HK-2 (cell line): ENCODE data around the gene SIGLEC11.
"Not testable (repeated sequence)": the region's sequence is repeated elsewhere in the genome, so short reads cannot be mapped to it uniquely, and the experiment has no call there.

Experiments
- DNase-seq: peaks from one replicate; pipeline ENCODE4 v3.0.0-alpha.2; 2018; ENCODE audit not compliant: unreplicated experiment

The SIGLEC11 gene

GRCh38 chr19:49952479-49952836 lies 8.5 kb downstream of the SIGLEC11 start:
- DNase-seq: no peak

GRCh38 chr19:49951806-49952478 lies 9.0 kb downstream of the SIGLEC11 start:
- no peak for DNase-seq

DNA sequence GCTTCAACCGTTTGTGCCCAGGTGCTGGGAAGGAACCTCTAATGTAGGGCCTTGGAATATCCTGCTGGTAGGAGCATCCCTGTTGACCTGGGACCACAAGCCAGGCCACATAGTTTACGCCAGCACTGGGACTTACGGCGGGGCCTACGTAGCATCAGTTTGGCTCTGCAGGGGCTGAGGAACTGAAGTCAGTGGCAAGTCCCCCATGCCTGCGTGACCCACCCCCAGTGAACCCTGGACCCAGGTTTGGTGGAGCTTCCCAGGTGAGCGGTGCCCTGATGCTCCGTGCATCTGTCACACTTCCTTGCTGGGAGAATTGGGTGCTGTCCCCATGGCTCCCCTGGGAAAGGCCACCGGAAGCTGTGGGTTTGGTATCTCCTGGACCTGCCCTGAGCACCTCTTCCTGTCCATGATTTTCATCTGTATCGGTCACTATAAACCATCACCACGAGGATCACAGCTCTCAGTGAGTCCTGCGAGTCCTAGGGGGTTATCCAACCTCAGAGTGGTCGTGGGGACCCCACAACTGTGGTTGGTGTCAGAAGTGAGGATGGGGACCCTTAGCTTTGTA lies 9.9 kb downstream of the SIGLEC11 start:
- DNase-seq: no peak

GRCh38 chr19:49950590-49950948 lies 10.4 kb downstream of the SIGLEC11 start:
- DNase-seq: no peak

GRCh38 chr19:49949742-49950589 lies 11.0 kb downstream of the SIGLEC11 start:
- DNase-seq: no peak

GRCh38 chr19:49946415-49946814 lies 14.6 kb downstream of the SIGLEC11 start:
- no peak for DNase-seq

- DNase-seq: not testable (repeated sequence)
Observed at GRCh38 chr19:49944567-49944966, 16.4 kb downstream of the SIGLEC11 start.

- no peak for DNase-seq
Observed at GRCh38 chr19:49940482-49940791, 20.5 kb downstream of the SIGLEC11 start.

GRCh38 chr19:49939721-49940481 lies 21.1 kb downstream of the SIGLEC11 start:
- no peak for DNase-seq

DNA sequence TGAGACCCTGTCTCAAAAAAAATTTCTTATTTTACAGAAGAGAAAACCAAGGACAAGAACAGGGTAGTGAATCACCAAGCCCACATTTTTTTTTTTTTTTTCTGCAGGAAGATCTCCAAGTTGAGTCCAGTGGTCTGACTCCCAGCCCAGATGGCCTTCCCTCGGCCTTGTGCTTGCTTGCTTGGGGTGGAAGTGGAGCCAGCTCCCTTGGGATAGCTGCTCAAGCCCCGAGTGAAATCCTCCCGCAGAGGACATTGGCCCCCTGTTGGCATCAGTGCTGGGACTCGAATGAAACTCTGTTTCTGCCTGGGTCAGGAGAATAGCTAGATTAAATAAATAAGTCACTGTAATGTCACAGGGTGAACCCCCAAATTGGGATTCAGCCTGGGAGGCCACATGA lies 22.3 kb downstream of the SIGLEC11 start:
- DNase-seq: no peak

DNA sequence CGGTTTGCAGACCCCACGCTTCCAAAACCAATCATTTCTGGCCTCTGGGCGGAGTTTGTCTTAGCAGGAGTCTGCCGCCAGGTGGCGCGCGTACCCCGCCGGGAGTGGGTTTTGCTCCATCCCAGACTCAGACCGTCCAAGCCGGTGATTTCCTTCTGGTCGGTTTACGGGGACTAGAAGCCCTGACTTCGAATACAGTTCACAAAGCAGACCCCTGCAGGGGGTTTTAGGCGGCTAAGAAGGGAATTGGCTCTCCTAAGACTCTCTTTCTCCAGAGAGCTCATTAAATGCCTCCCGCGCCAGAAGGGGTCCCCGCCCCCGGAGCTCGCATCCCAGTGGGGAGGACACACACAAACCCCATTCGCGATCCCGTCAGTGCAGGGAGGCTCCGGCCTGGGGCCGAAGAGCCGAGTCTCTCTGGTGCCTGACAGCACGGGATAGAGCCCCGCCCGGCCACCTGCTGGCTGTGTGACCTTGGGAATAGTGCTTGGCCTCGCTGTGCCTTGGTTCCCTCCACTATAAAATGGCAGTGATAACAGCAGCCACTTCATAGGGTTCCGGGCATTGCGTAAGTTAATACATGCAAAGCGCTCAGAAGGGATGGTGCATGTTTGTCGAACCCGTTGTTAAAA lies 23.1 kb downstream of the SIGLEC11 start:
- peak; percentile 86 for DNase-seq

GRCh38 chr19:49936549-49936948 lies 24.4 kb downstream of the SIGLEC11 start:
- DNase-seq: no peak

DNA sequence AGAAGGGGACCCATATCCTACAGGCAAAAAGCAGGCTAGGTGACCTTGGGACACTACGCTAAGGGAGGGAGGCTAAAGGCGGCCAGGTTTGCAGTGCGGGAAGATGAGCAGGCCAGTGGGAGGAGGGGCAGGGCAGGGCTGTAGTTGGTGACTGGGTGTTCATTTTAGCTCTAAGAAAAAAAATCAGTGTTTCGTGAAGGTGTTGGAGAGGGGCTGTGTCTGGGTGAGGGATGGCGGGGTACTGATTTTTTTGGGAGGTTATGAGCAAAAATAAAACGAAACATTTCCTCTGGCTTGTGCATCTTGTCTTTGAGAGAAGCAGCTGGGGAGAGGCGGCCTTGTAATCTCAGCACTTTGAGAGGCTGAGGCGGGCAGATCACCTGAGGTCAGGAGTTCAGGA lies 27.3 kb downstream of the SIGLEC11 start:
- no peak for DNase-seq

DNA sequence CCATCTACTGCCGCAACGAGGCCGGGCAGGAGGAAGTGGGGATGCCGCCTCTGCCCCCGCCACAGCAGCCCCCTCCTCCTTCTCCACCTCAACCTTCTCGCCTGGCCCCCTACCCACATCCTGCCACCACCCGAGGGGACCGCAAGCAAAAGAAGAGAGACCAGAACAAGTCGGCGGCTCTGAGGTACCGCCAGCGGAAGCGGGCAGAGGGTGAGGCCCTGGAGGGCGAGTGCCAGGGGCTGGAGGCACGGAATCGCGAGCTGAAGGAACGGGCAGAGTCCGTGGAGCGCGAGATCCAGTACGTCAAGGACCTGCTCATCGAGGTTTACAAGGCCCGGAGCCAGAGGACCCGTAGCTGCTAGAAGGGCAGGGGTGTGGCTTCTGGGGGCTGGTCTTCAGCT lies 28.2 kb downstream of the SIGLEC11 start:
- DNase-seq: no peak

DNA sequence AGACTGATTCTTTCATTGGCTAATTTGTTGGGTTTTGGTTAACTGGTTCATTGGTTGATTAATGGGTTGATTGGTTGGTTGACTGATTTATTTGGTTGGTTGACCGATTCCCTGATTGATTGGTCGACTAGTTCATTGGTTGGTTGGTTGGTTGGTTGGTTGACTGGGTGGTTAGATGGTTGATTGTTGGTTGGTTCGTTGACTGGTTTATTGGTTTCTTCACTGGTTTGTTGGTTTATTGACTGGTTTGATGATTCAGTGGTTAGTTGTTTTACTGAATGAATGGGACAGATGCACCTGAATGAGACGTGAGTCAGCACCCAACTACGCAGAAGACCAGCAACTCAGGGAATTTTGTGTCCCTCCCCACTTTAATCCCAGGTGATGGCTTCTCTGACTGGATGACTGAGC lies 28.9 kb downstream of the SIGLEC11 start:
- DNase-seq: peak; percentile 59

DNA sequence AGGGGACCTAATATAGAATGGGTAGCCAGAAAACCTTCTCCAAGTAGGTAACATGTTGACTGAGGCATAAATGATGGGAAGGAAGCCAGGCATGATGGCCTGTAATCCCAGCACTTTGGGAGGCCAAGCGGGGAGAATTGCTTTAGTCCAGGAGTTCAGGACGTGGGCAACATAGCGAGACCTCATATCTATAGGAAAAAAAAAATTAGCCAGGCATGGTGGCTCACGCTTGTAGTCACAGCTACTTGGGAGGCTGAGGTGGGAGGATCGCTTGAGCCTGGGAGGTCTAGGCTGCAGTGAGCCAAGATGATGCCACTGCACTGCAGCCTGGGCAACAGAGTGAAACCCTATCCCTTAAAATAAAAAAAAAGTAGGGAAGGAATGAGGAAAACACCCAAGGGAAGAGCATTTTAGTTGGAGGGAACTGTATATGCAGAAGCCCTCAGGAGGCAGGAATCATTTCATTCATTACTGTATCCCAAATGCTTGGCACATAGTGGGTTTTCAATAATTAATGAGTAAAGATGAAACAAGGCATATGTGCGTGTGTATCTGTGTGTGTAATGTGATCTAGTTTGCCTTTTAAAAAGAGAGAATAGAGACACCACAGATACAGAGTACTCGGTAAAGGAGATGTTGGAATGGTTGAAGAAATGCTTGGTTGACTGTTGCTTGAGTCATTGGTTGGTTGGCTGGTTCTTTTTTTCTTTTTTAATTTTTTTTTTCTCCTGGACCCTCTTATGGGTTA lies 29.5 kb downstream of the SIGLEC11 start:
- no peak for DNase-seq

GRCh38 chr19:49930483-49931011 lies 30.4 kb downstream of the SIGLEC11 start:
- DNase-seq: no peak

DNA sequence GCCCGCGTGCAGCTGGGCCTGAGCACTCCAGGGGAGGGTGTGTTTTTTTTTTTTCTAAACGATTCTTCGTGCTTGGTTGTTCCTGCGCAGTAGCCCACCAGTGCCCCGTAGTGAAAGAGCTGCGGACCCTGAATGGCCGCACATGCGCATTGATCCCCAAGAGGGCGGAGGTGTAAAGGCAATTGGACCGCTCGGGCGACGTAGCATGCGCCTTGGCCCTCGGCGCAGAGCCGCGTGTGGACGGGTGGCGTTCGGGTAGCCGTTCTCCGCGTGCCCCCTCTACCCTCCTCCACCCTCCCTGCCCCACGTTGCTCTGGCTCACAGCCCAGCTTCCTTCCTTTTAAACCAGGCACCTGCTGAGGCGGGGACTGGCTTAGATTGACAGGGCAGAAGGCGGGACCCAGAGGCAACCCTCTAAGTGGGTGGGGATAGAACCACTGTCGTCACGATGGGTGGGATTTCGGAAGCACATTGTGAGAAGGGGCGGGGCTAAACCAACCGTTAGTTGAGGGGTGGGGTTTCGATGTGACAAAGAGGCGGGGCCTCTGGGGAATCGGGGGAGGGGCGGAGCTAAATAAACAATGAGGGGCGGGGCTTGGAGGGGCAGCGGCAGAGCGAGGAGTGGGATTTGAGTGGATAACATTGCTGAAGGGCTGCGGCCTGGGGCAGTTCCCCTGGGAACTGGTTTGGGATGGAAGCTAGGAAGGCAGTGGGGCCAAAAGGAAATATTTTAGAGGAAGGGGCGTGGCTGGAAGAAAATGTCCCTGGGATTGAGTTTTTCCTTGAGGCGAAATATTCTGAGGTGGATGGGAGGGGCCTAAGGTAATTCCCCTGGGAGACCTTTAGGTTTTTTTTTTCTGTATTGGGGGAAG lies 31.1 kb downstream of the SIGLEC11 start:
- DNase-seq: peak; percentile 91

DNA sequence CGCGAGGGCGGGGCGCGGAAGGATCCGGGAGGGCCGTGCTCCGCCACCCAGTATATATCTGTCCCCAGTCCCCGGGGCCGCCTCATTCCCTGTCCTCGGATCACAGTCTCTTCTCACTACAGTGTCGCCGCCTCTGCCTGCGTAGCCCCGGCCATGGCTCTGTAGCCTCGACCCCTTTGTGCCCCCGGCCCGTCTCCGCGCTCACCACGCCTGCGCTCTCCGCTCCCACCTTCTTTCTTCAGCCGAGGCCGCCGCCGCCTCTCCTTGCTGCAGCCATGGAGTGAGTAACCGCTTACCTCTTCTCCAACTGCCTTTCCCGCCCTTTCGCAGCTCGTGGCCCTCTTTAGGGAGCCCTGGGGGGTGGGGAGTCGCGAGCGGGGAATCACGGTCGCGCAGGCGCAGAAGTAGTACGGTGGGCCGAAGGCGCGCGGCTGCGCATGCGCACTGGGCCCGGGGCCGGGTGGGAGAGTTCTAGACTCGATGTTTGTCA lies 31.8 kb downstream of the SIGLEC11 start, which contains the start of the genes ATF5 and NUP62:
ATF5 (plus strand) TSS at position 85 of the 490 bp plus-strand sequence. CDS start 1,646 bp downstream, outside the sequence.
NUP62 (minus strand) TSS at position 384 of the 490 bp plus-strand sequence. CDS start 19,697 bp downstream, outside the sequence.
- peak; percentile 90 for DNase-seq
